H1 (cell line): ENCODE results near the gene ZNF525. TPM values are rescaled to one million over a fixed set of nuclear protein-coding genes. Genes with fewer than 3 reads are reported as not detected.

Source experiments
- CTCF ChIA-PET: fragments of 300-600 bp; sonication (Branson Sonifier 250); formaldehyde crosslinking; loops from one replicate; lab custom pipeline; 2021; ENCODE audit not compliant: partially characterized antibody; lab: Charles Lee
- POLR2A ChIA-PET: fragments of 300-600 bp; sonication (Branson Sonifier 250); formaldehyde crosslinking; loops from one replicate; lab custom pipeline; 2021; ENCODE audit warnings: inconsistent platforms; ENCODE audit not compliant: partially characterized antibody; lab: Charles Lee
- DNase-seq, 2 experiments: peaks; one replicate each; pipeline versions ENCODE4 v3.0.0 to v3.0.0-alpha.2; 2010 to 2022; ENCODE audit warnings: low spot score in 2 of 2, low read depth in 1 of 2, mixed read lengths in 1 of 2
- FAIRE-seq: peaks from 2 replicates; lab custom pipeline; 2011; peaks lifted over from hg19 to GRCh38; lab: Jason Lieb, UNC
- H2AFZ ChIP-seq: 2 replicates; pipeline ENCODE4 v1.8.1; 2012; ENCODE audit warnings: low read length, inconsistent platforms
- H2AK5ac ChIP-seq: 2 replicates; pipeline ENCODE4 v1.6.1; 2013; ENCODE audit warnings: low read depth, low read length
- H2BK120ac ChIP-seq: replicated peaks from 2 replicates; pipeline ENCODE3; 2013; ENCODE audit warnings: low read depth, low read length, inconsistent platforms
- H2BK12ac ChIP-seq: 2 replicates; pipeline ENCODE4 v1.6.1; 2013; ENCODE audit warnings: low read depth, low read length
- H2BK15ac ChIP-seq: 2 replicates; pipeline ENCODE4 v1.6.1; 2013; ENCODE audit warnings: low read length
- H2BK20ac ChIP-seq: 2 replicates; pipeline ENCODE4 v1.6.1; 2013; ENCODE audit warnings: low read length
- H2BK5ac ChIP-seq: 2 replicates; pipeline ENCODE4 v1.6.1; 2013; ENCODE audit warnings: low read depth, low read length
- H3K14ac ChIP-seq: 2 replicates; pipeline ENCODE4 v1.6.1; 2013; ENCODE audit warnings: inconsistent platforms; ENCODE audit not compliant: insufficient read length
- H3K18ac ChIP-seq: 2 replicates; pipeline ENCODE4 v1.6.1; 2013; ENCODE audit warnings: low read length; ENCODE audit errors: extremely low read depth
- H3K23ac ChIP-seq: 2 replicates; pipeline ENCODE4 v1.6.1; 2013; ENCODE audit warnings: inconsistent platforms; ENCODE audit not compliant: insufficient read length
- H3K23me2 ChIP-seq: 2 replicates; pipeline ENCODE4 v1.6.1; 2013; ENCODE audit warnings: low read depth, low read length
- H3K27ac ChIP-seq: 2 replicates; pipeline ENCODE4 v1.6.1; 2011; ENCODE audit warnings: low read depth, low read length, inconsistent platforms
- H3K27me3 ChIP-seq, 4 experiments: replicated peaks in 1 of 4; 1 replicate in 1 of 4; 2 replicates in 3 of 4; pipeline versions ENCODE4 v1.6.1 to v1.8.1; 2011 to 2013; ENCODE audit warnings: low read length in 3 of 4, mild to moderate bottlenecking in 3 of 4, inconsistent platforms in 2 of 4, mixed read lengths in 2 of 4, moderate library complexity in 1 of 4; ENCODE audit not compliant: control insufficient read depth in 3 of 4, insufficient read depth in 3 of 4; ENCODE audit errors: extremely low read depth in 1 of 4
- H3K36me3 ChIP-seq, 4 experiments: 2 replicates each; pipeline versions ENCODE4 v1.6.1 to v1.8.1; 2011 to 2013; ENCODE audit warnings: mild to moderate bottlenecking in 4 of 4, low read length in 3 of 4, moderate library complexity in 2 of 4, control low read depth in 1 of 4, inconsistent platforms in 1 of 4; ENCODE audit not compliant: insufficient read depth in 4 of 4, control insufficient read depth in 2 of 4
- H3K4ac ChIP-seq: replicated peaks from 2 replicates; pipeline ENCODE3; 2013; ENCODE audit warnings: low read length, low read depth, mixed read lengths, inconsistent platforms; ENCODE audit not compliant: insufficient read length
- H3K4me1 ChIP-seq, 4 experiments: replicated peaks in 1 of 4; 1 replicate in 1 of 4; 2 replicates in 3 of 4; pipeline versions ENCODE4 v1.6.1 to v1.8.1; 2011 to 2013; ENCODE audit warnings: low read length in 3 of 4, inconsistent platforms in 2 of 4, mixed read lengths in 1 of 4; ENCODE audit not compliant: insufficient read depth in 4 of 4, control insufficient read depth in 3 of 4
- H3K4me2 ChIP-seq, 2 experiments: 2 replicates each; pipeline versions ENCODE4 v1.6.1 to v1.8.1; 2011 to 2013; ENCODE audit warnings: low read depth in 2 of 2, low read length in 2 of 2, control low read depth in 1 of 2, inconsistent platforms in 1 of 2, mild to moderate bottlenecking in 1 of 2; ENCODE audit not compliant: insufficient read depth in 1 of 2
- H3K4me3 ChIP-seq, 4 experiments: fragments of 200-600, 300-600 bp in 1 of 4; sonication (generic), shearing (Covaris generic), sonication (Bioruptor Twin) in 1 of 4; 2 replicates each; pipeline versions ENCODE4 v1.5.1 to v1.8.1; 2011 to 2016; ENCODE audit warnings: low read length in 4 of 4, low read depth in 3 of 4, control low read depth in 2 of 4, inconsistent platforms in 2 of 4, mild to moderate bottlenecking in 2 of 4, mixed read lengths in 1 of 4, moderate library complexity in 1 of 4; ENCODE audit not compliant: insufficient read depth in 2 of 4; ENCODE audit errors: extremely low read depth in 1 of 4
- H3K56ac ChIP-seq: replicated peaks from 2 replicates; pipeline ENCODE3; 2013; ENCODE audit warnings: low read depth, mild to moderate bottlenecking, mixed read lengths, low read length, inconsistent platforms; ENCODE audit not compliant: insufficient read length
- H3K79me1 ChIP-seq: 2 replicates; pipeline ENCODE4 v1.6.1; 2013; ENCODE audit warnings: low read depth, low read length, control low read depth
- H3K79me2 ChIP-seq, 2 experiments: 2 replicates each; pipeline versions ENCODE4 v1.6.1 to v1.8.1; 2012 to 2013; ENCODE audit warnings: low read length in 2 of 2, mild to moderate bottlenecking in 2 of 2, inconsistent platforms in 1 of 2; ENCODE audit not compliant: insufficient read depth in 2 of 2, control insufficient read depth in 1 of 2
- H3K9ac ChIP-seq, 4 experiments: replicated peaks in 1 of 4; 1 replicate in 1 of 4; 2 replicates in 3 of 4; pipeline versions ENCODE4 v1.6.1 to v1.8.1; 2011 to 2013; ENCODE audit warnings: low read depth in 3 of 4, low read length in 3 of 4, control low read depth in 2 of 4, mild to moderate bottlenecking in 2 of 4, moderate library complexity in 2 of 4, inconsistent platforms in 1 of 4; ENCODE audit errors: extremely low read depth in 1 of 4
- H3K9me3 ChIP-seq, 2 experiments: 2 replicates each; pipeline versions ENCODE4 v1.6.1 to v1.8.1; 2012 to 2013; ENCODE audit warnings: mild to moderate bottlenecking in 2 of 2, moderate library complexity in 2 of 2, control low read depth in 1 of 2, inconsistent platforms in 1 of 2, low read depth in 1 of 2, low read length in 1 of 2, mixed read lengths in 1 of 2; ENCODE audit not compliant: insufficient read depth in 2 of 2
- H4K20me1 ChIP-seq, 2 experiments: replicated peaks in 1 of 2; 2 replicates each; pipeline versions ENCODE3 to v1.8.1; 2011 to 2013; ENCODE audit warnings: inconsistent platforms in 2 of 2, low read length in 2 of 2, mild to moderate bottlenecking in 1 of 2; ENCODE audit not compliant: insufficient read depth in 2 of 2, control insufficient read depth in 1 of 2
- H4K5ac ChIP-seq: 2 replicates; pipeline ENCODE4 v1.6.1; 2013; ENCODE audit warnings: low read length, low read depth, mixed read lengths, inconsistent platforms; ENCODE audit not compliant: insufficient read length
- H4K8ac ChIP-seq: 2 replicates; pipeline ENCODE4 v1.8.0; 2013; ENCODE audit warnings: mild to moderate bottlenecking, moderate library complexity, low read length, inconsistent platforms; ENCODE audit not compliant: insufficient read depth; ENCODE audit errors: extremely low read depth
- H4K91ac ChIP-seq: replicated peaks from 2 replicates; pipeline ENCODE3; 2013; ENCODE audit warnings: low read length, mixed read lengths, inconsistent platforms; ENCODE audit not compliant: insufficient read length
- ATF2 ChIP-seq: IDR thresholded peaks from 2 replicates; pipeline ENCODE4 v1.6.1; 2012; ENCODE audit warnings: low read length, inconsistent platforms
- BACH1 ChIP-seq: IDR thresholded peaks from 2 replicates; pipeline ENCODE4 v1.6.1; 2012; ENCODE audit warnings: low read length, improper control_type of control experiment
- BCL11A ChIP-seq, 2 experiments: IDR thresholded peaks; one replicate each; pipeline ENCODE4 v1.6.1; 2011; ENCODE audit warnings: low read depth in 2 of 2, low read length in 2 of 2, mild to moderate bottlenecking in 2 of 2
- CTCF ChIP-seq, 3 experiments: IDR thresholded peaks; 1 replicate in 2 of 3; 2 replicates in 1 of 3; pipeline versions ENCODE4 v1.5.1 to v1.6.1; 2011; ENCODE audit warnings: low read length in 3 of 3, mild to moderate bottlenecking in 3 of 3, inconsistent platforms in 2 of 3, low read depth in 1 of 3, moderate library complexity in 1 of 3; ENCODE audit not compliant: insufficient read depth in 1 of 3; ENCODE audit errors: control extremely low read depth in 1 of 3
- PHF8 ChIP-seq: fragments of 200-600 bp; sonication (generic); conservative IDR thresholded peaks from 2 replicates; pipeline ENCODE4 v1.7.1; 2012; ENCODE audit warnings: low read depth, mild to moderate bottlenecking, inconsistent platforms, low read length, moderate library complexity
- POLR2AphosphoS5 ChIP-seq: IDR thresholded peaks from 2 replicates; pipeline ENCODE4 v1.6.1; 2011; ENCODE audit warnings: low read depth, low read length
- RFX5 ChIP-seq: IDR thresholded peaks from 2 replicates; pipeline ENCODE4 v1.6.1; 2011; ENCODE audit warnings: low read depth, low read length, improper control_type of control experiment, borderline replicate concordance
- SP1 ChIP-seq: IDR thresholded peaks from 2 replicates; pipeline ENCODE4 v1.6.1; 2011; ENCODE audit warnings: low read depth, low read length
- SP2 ChIP-seq: IDR thresholded peaks from 2 replicates; pipeline ENCODE4 v1.6.1; 2012; ENCODE audit warnings: mild to moderate bottlenecking, low read length, inconsistent platforms
- SUZ12 ChIP-seq: fragments of 200-600 bp; sonication (generic); IDR thresholded peaks from 2 replicates; pipeline ENCODE4 v1.6.1; 2012; ENCODE audit warnings: mild to moderate bottlenecking, inconsistent platforms, low read length, moderate library complexity, mixed read lengths
- WGBS, 2 experiments: shearing (Covaris generic) in 1 of 2; methylation state at CpG; one replicate each; pipeline versions ENCODE4 v1.1.6 to v1.1.7; 2013 to 2015; ENCODE audit warnings: low lambda C conversion rate in 2 of 2, mixed read lengths in 2 of 2, inconsistent platforms in 1 of 2, low coverage in 1 of 2, missing lambda C conversion rate in 1 of 2; ENCODE audit not compliant: insufficient replicate concordance in 2 of 2, insufficient coverage in 1 of 2, insufficient read length in 1 of 2; ENCODE audit errors: extremely low coverage in 1 of 2, missing lambda C conversion rate in 1 of 2; 5-methylcytosine and 5-hydroxymethylcytosine counted together
- polyA plus RNA-seq, 7 experiments: library from polyadenylated mRNA; depleted of rRNA in 3 of 7; stranded (reverse) in 5 of 7; unstranded in 2 of 7; fragments of >200 nt in 5 of 7; fragments of 200-250 nt in 2 of 7; gene quantifications; 1 replicate in 5 of 7; 2 replicates in 1 of 7; 4 replicates in 1 of 7; pipeline versions ENCODE4 v1.2.1 to v1.2.3, GENCODE V29; 2011 to 2013; ENCODE audit warnings: missing spikeins in 2 of 7, mixed read lengths in 2 of 7
- total RNA-seq: library from RNA; stranded (reverse); fragmentation: NEBNext Ultra II Directional; extraction: Animal tissue kit (Norgen Biotek cat#: 25700); gene quantifications from 2 replicates; pipeline ENCODE4 v1.2.1, GENCODE V29; 2021

Gene ZNF525
- total and polyA plus RNA-seq, 2 of the 8 experiments (the other 6 are each of a cell fraction or from before 2014, with no cell fraction given) = 8.2 to 63.4 TPM

GRCh38 chr19:53372196-53372595 is 6.7 kb downstream of the ZNF525 start:
- Histone ChIP-seq H3K27me3 (no peaks in the 10 kb centered on the region), H3K36me3 (peaks cover 0 to 30% (median 12%) of the 10 kb centered on the region in 4 experiments; a peak in 5 of 8 replicates), H3K4me2 (no peak overlapping the region), H4K5ac (no peak overlapping the region), H3K79me2 (peaks cover 0 to 33% of the 10 kb centered on the region in 2 experiments; a peak in 3 of 4 replicates), H3K56ac (no peak overlapping the region), H3K9me3 (no peaks in the 10 kb centered on the region), H4K91ac (no peak overlapping the region), H2AK5ac (no peak overlapping the region), H3K23me2 (no peaks in the 10 kb centered on the region), H3K27ac (no peak overlapping the region), H2BK15ac (no peak overlapping the region), H3K23ac (no peak overlapping the region), H3K9ac (no peak overlapping the region), H3K4me3 (no peak overlapping the region), H2BK20ac (no peak overlapping the region), H2AFZ (no peak overlapping the region), H2BK5ac (no peak overlapping the region), H2BK120ac (no peak overlapping the region), H3K14ac (no peak overlapping the region), H4K8ac (no peak overlapping the region), H3K79me1 (no peaks in the 10 kb centered on the region; the same call in 1 of the 2 replicates), H3K18ac (no peak overlapping the region), H3K4ac (no peak overlapping the region), H3K4me1 (peaks cover 0 to 3% (median 1%) of the 10 kb centered on the region in 4 experiments; a peak in 4 of 7 replicates), H2BK12ac (no peak overlapping the region), H4K20me1 (peaks cover 0 to 5% of the 10 kb centered on the region in 2 experiments)
- 95% methylated on average over 4 of the region's 4 CpGs; no CpG with 5 or more reads in 1 of the 2 experiments for WGBS, 2 experiments
- ChIA-PET POLR2A (no interaction called here), CTCF (interaction anchor here (1.0 to 1.3 kb wide), 3 partner anchors 11 to 63 kb away, joined by 3 to 5 read pairs (median 3); no protein-coding TSS in a partner anchor)
- no peak for DNase-seq
- no peak for FAIRE-seq
- TF ChIP-seq ATF2 = no peak
- no peak for TF ChIP-seq SP1
- TF ChIP-seq PHF8 = no peak
- no peak for TF ChIP-seq SP2
- TF ChIP-seq BACH1 = no peak
- no peak for TF ChIP-seq BCL11A (IDR thresholded peaks at IDR 0.05; ENCODE audit: low read depth in 2 of 2, low read length in 2 of 2)
- TF ChIP-seq CTCF (IDR thresholded peaks at IDR 0.05; ENCODE audit: control extremely low read depth in 1 of 3, insufficient read depth in 1 of 3, low read depth in 1 of 3, low read length in 3 of 3) = no peak
- TF ChIP-seq POLR2AphosphoS5 = no peak
- no peak for TF ChIP-seq RFX5
- TF ChIP-seq SUZ12 = no peak
